ENCODE results near the gene TMEM47. TPM values are rescaled to one million over a fixed set of nuclear protein-coding genes. Genes with fewer than 3 reads are reported as not detected.

TMEM47 gene
- total and polyA plus RNA-seq, 8 donors: 2.2 to 4.0 (median 3.4) TPM

DNA sequence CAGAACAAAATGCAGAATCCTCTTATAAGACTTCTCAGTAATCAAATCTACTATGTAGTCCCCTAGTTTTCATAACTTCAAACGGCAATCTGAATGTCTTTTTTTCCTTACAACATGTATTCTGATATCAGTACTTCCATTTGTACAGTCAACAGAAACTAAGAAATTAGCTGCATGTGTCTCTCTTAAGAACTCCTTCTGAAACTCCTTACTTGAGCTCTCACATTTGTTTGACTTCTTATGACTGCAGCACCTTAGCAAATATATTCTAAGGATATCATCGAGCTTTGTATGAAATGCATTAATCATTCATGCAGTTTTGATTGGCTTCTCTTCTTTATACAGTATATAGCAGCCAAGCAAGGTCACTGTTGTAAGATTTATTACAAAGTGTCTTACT is 77.0 kb downstream of the TMEM47 start:
- no peak for ATAC-seq
- 25% methylated on average over 2 of the region's 2 CpGs for WGBS, 2 donors
- TF ChIP-seq, protein P1, sequence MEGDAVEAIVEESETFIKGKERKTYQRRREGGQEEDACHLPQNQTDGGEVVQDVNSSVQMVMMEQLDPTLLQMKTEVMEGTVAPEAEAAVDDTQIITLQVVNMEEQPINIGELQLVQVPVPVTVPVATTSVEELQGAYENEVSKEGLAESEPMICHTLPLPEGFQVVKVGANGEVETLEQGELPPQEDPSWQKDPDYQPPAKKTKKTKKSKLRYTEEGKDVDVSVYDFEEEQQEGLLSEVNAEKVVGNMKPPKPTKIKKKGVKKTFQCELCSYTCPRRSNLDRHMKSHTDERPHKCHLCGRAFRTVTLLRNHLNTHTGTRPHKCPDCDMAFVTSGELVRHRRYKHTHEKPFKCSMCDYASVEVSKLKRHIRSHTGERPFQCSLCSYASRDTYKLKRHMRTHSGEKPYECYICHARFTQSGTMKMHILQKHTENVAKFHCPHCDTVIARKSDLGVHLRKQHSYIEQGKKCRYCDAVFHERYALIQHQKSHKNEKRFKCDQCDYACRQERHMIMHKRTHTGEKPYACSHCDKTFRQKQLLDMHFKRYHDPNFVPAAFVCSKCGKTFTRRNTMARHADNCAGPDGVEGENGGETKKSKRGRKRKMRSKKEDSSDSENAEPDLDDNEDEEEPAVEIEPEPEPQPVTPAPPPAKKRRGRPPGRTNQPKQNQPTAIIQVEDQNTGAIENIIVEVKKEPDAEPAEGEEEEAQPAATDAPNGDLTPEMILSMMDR (IDR thresholded peaks at IDR 0.05): no peak

DNA sequence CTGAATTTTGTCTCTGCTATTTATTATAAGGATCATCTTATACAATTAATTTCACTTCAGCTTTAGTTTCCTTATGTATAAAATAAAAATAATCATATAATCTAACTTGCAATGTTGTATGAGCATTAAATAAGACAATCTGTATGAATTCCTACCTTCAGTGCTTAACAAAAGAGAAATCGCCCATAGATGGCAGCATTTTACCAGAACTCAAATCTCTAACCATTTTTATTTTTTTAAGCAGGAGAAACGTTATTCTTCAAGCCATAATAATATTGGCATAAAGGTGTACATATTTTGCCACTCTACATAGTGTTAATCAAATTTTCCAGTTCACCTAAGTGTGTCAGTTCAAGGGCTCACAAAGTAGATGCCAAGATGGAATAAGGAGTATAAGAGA is 78.8 kb downstream of the TMEM47 start:
- no peak overlapping the region for H3K4me3 ChIP-seq
- TF ChIP-seq, protein P1 (IDR thresholded peaks at IDR 0.05): peak in 1 of 4 donors; percentile 18
- intact Hi-C loops (cut with DNase I): no loop called here
- 2 to 5% methylated on average over 2 of the region's 2 CpGs for WGBS, 2 donors
- H3K9me3 ChIP-seq: no peaks in the 10 kb centered on the region
- FAIRE-seq (peak; percentile 73), DNase-seq (no peak), ATAC-seq (no peak)
- peaks cover 0 to 17% (median 8%) of the 10 kb centered on the region in 4 donors for H3K27me3 ChIP-seq
- H3K4me1 ChIP-seq: no peaks in the 10 kb centered on the region
- no peak overlapping the region for H3K27ac ChIP-seq
- no peaks in the 10 kb centered on the region for H3K36me3 ChIP-seq

More for the DNA sequence above, 77.0 kb downstream of the TMEM47 start:
- no peaks in the 10 kb centered on the region for H3K4me1 ChIP-seq
- intact Hi-C loops (cut with DNase I): no loop called here
- peaks cover 0 to 10% (median under 1%) of the 10 kb centered on the region in 4 donors for H3K27me3 ChIP-seq
- no peaks in the 10 kb centered on the region for H3K36me3 ChIP-seq
- H3K4me3 ChIP-seq: no peak overlapping the region
- H3K9me3 ChIP-seq: no peaks in the 10 kb centered on the region
- DNase-seq (no peak), FAIRE-seq (no peak)
- H3K27ac ChIP-seq: no peak overlapping the region

All from pancreas (tissue), 10 donors.